ENCODE data around the gene SLC6A13. TPM values are rescaled to one million over a fixed set of nuclear protein-coding genes. Genes with fewer than 3 reads are reported as not detected.

SLC6A13 gene
- total RNA-seq, 1 donor from 2014 or later: 0.44 TPM

- no peaks in the 10 kb centered on the region for H3K9me3 Mint-ChIP-seq
- no peak overlapping the region for H3K27ac Mint-ChIP-seq
- H3K4me1 Mint-ChIP-seq (ENCODE audit: low read depth): no peaks in the 10 kb centered on the region
- no peaks in the 10 kb centered on the region for H3K36me3 Mint-ChIP-seq (ENCODE audit: low read depth)
- intact Hi-C loops (cut with micrococcal nuclease): no loop called here
- no peak for DNase-seq (ENCODE audit: low spot score)
- peaks cover 5% of the 10 kb centered on the region for H3K27me3 Mint-ChIP-seq (ENCODE audit: insufficient read depth)
- H3K4me3 Mint-ChIP-seq: no peak overlapping the region
These were observed 4.9 kb downstream of the SLC6A13 start for GRCh38 chr12:257521-258321.

GRCh38 chr12:256958-257357 is 5.7 kb downstream of the SLC6A13 start:
- H3K36me3 Mint-ChIP-seq (ENCODE audit: low read depth): no peaks in the 10 kb centered on the region
- no peaks in the 10 kb centered on the region for H3K4me1 Mint-ChIP-seq (ENCODE audit: low read depth)
- H3K4me3 Mint-ChIP-seq: no peak overlapping the region
- H3K9me3 Mint-ChIP-seq: no peaks in the 10 kb centered on the region
- H3K27me3 Mint-ChIP-seq (ENCODE audit: insufficient read depth): peaks cover 9% of the 10 kb centered on the region
- no peak for DNase-seq (ENCODE audit: low spot score)
- intact Hi-C loops (cut with micrococcal nuclease): no loop called here
- H3K27ac Mint-ChIP-seq: no peak overlapping the region

GRCh38 chr12:256225-256624 is 6.4 kb downstream of the SLC6A13 start:
- no peak overlapping the region for H3K27ac Mint-ChIP-seq
- H3K36me3 Mint-ChIP-seq (ENCODE audit: low read depth): no peaks in the 10 kb centered on the region
- H3K27me3 Mint-ChIP-seq (ENCODE audit: insufficient read depth): peaks cover 9% of the 10 kb centered on the region
- H3K4me1 Mint-ChIP-seq (ENCODE audit: low read depth): no peaks in the 10 kb centered on the region
- no peak overlapping the region for H3K4me3 Mint-ChIP-seq
- intact Hi-C loops (cut with micrococcal nuclease): no loop called here
- no peaks in the 10 kb centered on the region for H3K9me3 Mint-ChIP-seq
- DNase-seq (ENCODE audit: low spot score): no peak

- Mint-ChIP-seq H3K27me3 (ENCODE audit: insufficient read depth) (peaks cover 9% of the 10 kb centered on the region), H3K9me3 (no peaks in the 10 kb centered on the region), H3K4me3 (no peak overlapping the region), H3K36me3 (ENCODE audit: low read depth) (no peaks in the 10 kb centered on the region), H3K27ac (no peak overlapping the region), H3K4me1 (ENCODE audit: low read depth) (no peaks in the 10 kb centered on the region)
- intact Hi-C loops (cut with micrococcal nuclease): no loop called here
- no peak for DNase-seq (ENCODE audit: low spot score)
These were observed 7.7 kb downstream of the SLC6A13 start for GRCh38 chr12:254912-255311.

GRCh38 chr12:254039-254438 is 8.6 kb downstream of the SLC6A13 start:
- no peak for DNase-seq (ENCODE audit: low spot score)
- H3K4me1 Mint-ChIP-seq (ENCODE audit: low read depth): no peaks in the 10 kb centered on the region
- intact Hi-C loops (cut with micrococcal nuclease): no loop called here
- peaks cover 10% of the 10 kb centered on the region for H3K27me3 Mint-ChIP-seq (ENCODE audit: insufficient read depth)
- H3K4me3 Mint-ChIP-seq: no peak overlapping the region
- no peak overlapping the region for H3K27ac Mint-ChIP-seq
- H3K9me3 Mint-ChIP-seq: no peaks in the 10 kb centered on the region
- H3K36me3 Mint-ChIP-seq (ENCODE audit: low read depth): no peaks in the 10 kb centered on the region

- Mint-ChIP-seq H3K4me1 (ENCODE audit: low read depth) (no peaks in the 10 kb centered on the region), H3K27ac (no peak overlapping the region), H3K36me3 (ENCODE audit: low read depth) (no peaks in the 10 kb centered on the region), H3K27me3 (ENCODE audit: insufficient read depth) (peaks cover 10% of the 10 kb centered on the region), H3K9me3 (no peaks in the 10 kb centered on the region), H3K4me3 (no peak overlapping the region)
- no peak for DNase-seq (ENCODE audit: low spot score)
- intact Hi-C loops (cut with micrococcal nuclease): no loop called here
These were observed 9.4 kb downstream of the SLC6A13 start for GRCh38 chr12:253116-253831.

- intact Hi-C loops (cut with micrococcal nuclease): no loop called here
- no peaks in the 10 kb centered on the region for H3K36me3 Mint-ChIP-seq (ENCODE audit: low read depth)
- no peaks in the 10 kb centered on the region for H3K9me3 Mint-ChIP-seq
- no peak for DNase-seq (ENCODE audit: low spot score)
- H3K4me3 Mint-ChIP-seq: no peak overlapping the region
- peaks cover 10% of the 10 kb centered on the region for H3K27me3 Mint-ChIP-seq (ENCODE audit: insufficient read depth)
- no peak overlapping the region for H3K27ac Mint-ChIP-seq
- H3K4me1 Mint-ChIP-seq (ENCODE audit: low read depth): no peaks in the 10 kb centered on the region
These were observed 10.0 kb downstream of the SLC6A13 start for GRCh38 chr12:252636-253035.

- no peaks in the 10 kb centered on the region for H3K36me3 Mint-ChIP-seq (ENCODE audit: low read depth)
- peaks cover 11% of the 10 kb centered on the region for H3K9me3 Mint-ChIP-seq
- intact Hi-C loops (cut with micrococcal nuclease): no loop called here
- no peak overlapping the region for H3K27ac Mint-ChIP-seq
- no peak for DNase-seq (ENCODE audit: low spot score)
- no peak overlapping the region for H3K4me3 Mint-ChIP-seq
- H3K27me3 Mint-ChIP-seq (ENCODE audit: insufficient read depth): peaks cover 9% of the 10 kb centered on the region
- H3K4me1 Mint-ChIP-seq (ENCODE audit: low read depth): no peaks in the 10 kb centered on the region
These were observed 15.4 kb downstream of the SLC6A13 start for GRCh38 chr12:247271-247670.

GRCh38 chr12:243381-243780 is 19.3 kb downstream of the SLC6A13 start:
- DNase-seq (ENCODE audit: low spot score): no peak
- intact Hi-C loops (cut with micrococcal nuclease): no loop called here
- H3K27ac Mint-ChIP-seq: no peak overlapping the region
- peaks cover 5% of the 10 kb centered on the region for H3K27me3 Mint-ChIP-seq (ENCODE audit: insufficient read depth)
- no peak overlapping the region for H3K4me3 Mint-ChIP-seq
- no peaks in the 10 kb centered on the region for H3K4me1 Mint-ChIP-seq (ENCODE audit: low read depth)
- H3K9me3 Mint-ChIP-seq: peaks cover 11% of the 10 kb centered on the region
- no peaks in the 10 kb centered on the region for H3K36me3 Mint-ChIP-seq (ENCODE audit: low read depth)

GRCh38 chr12:242496-242895 is 20.1 kb downstream of the SLC6A13 start:
- H3K4me1 Mint-ChIP-seq (ENCODE audit: low read depth): no peaks in the 10 kb centered on the region
- no peak overlapping the region for H3K4me3 Mint-ChIP-seq
- DNase-seq (ENCODE audit: low spot score): no peak
- no peak overlapping the region for H3K27ac Mint-ChIP-seq
- H3K27me3 Mint-ChIP-seq (ENCODE audit: insufficient read depth): peaks cover 5% of the 10 kb centered on the region
- intact Hi-C loops (cut with micrococcal nuclease): no loop called here
- no peaks in the 10 kb centered on the region for H3K36me3 Mint-ChIP-seq (ENCODE audit: low read depth)
- peaks cover 11% of the 10 kb centered on the region for H3K9me3 Mint-ChIP-seq

- Mint-ChIP-seq H3K4me1 (ENCODE audit: low read depth) (no peaks in the 10 kb centered on the region), H3K9me3 (peaks cover 5% of the 10 kb centered on the region), H3K36me3 (ENCODE audit: low read depth) (no peaks in the 10 kb centered on the region), H3K4me3 (no peak overlapping the region), H3K27me3 (ENCODE audit: insufficient read depth) (no peaks in the 10 kb centered on the region), H3K27ac (no peak overlapping the region)
- DNase-seq (ENCODE audit: low spot score): no peak
- intact Hi-C loops (cut with micrococcal nuclease): no loop called here
These were observed 21.4 kb downstream of the SLC6A13 start for GRCh38 chr12:241266-241665.

GRCh38 chr12:240566-240965 is 22.1 kb downstream of the SLC6A13 start:
- H3K4me3 Mint-ChIP-seq: no peak overlapping the region
- no peak for DNase-seq (ENCODE audit: low spot score)
- intact Hi-C loops (cut with micrococcal nuclease): no loop called here
- peaks cover 10% of the 10 kb centered on the region for H3K9me3 Mint-ChIP-seq
- no peaks in the 10 kb centered on the region for H3K27me3 Mint-ChIP-seq (ENCODE audit: insufficient read depth)
- no peak overlapping the region for H3K27ac Mint-ChIP-seq
- H3K4me1 Mint-ChIP-seq (ENCODE audit: low read depth): no peaks in the 10 kb centered on the region
- H3K36me3 Mint-ChIP-seq (ENCODE audit: low read depth): no peaks in the 10 kb centered on the region

- Mint-ChIP-seq H3K9me3 (peaks cover 10% of the 10 kb centered on the region), H3K36me3 (ENCODE audit: low read depth) (no peaks in the 10 kb centered on the region), H3K4me1 (ENCODE audit: low read depth) (no peaks in the 10 kb centered on the region), H3K4me3 (no peak overlapping the region), H3K27me3 (ENCODE audit: insufficient read depth) (no peaks in the 10 kb centered on the region), H3K27ac (no peak overlapping the region)
- no peak for DNase-seq (ENCODE audit: low spot score)
- intact Hi-C loops (cut with micrococcal nuclease): no loop called here
These were observed 23.8 kb downstream of the SLC6A13 start for GRCh38 chr12:238736-239398.
